ENCODE data around the gene NR6A1.

DNA sequence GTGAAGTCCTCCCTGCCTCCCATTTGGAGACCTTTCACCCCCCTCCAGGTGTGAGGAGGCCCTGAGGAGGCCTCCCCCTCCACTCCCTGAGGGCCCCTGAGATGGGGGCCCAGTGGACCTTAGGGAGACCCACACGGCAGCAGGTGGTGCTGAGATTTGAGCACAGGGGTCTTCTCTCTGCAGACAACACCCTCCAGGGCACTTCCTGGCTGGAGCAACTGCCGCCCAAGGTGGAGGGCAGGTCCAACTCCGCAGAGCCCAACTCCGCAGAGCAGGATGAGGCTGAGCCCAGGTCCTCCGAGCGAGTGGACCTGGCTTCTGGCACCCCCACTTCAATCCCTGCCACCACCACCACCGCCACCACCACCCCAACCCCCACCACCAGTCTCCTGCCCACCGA lies 32.8 kb upstream of the NR6A1 start:
- TF ChIP-seq, protein P1, sequence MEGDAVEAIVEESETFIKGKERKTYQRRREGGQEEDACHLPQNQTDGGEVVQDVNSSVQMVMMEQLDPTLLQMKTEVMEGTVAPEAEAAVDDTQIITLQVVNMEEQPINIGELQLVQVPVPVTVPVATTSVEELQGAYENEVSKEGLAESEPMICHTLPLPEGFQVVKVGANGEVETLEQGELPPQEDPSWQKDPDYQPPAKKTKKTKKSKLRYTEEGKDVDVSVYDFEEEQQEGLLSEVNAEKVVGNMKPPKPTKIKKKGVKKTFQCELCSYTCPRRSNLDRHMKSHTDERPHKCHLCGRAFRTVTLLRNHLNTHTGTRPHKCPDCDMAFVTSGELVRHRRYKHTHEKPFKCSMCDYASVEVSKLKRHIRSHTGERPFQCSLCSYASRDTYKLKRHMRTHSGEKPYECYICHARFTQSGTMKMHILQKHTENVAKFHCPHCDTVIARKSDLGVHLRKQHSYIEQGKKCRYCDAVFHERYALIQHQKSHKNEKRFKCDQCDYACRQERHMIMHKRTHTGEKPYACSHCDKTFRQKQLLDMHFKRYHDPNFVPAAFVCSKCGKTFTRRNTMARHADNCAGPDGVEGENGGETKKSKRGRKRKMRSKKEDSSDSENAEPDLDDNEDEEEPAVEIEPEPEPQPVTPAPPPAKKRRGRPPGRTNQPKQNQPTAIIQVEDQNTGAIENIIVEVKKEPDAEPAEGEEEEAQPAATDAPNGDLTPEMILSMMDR (IDR thresholded peaks at IDR 0.05): no peak
- no peak for TF ChIP-seq POLR2A (IDR thresholded peaks at IDR 0.05)

Data from ovary (tissue), 3 donors.